ENCODE measurements around the gene COX4I2. TPM values are rescaled to one million over a fixed set of nuclear protein-coding genes. Genes with fewer than 3 reads are reported as not detected.

Gene COX4I2
- polyA plus RNA-seq, 1 donor from 2014 or later = not detected

GRCh38 chr20:31606804-31607639 lies 30.7 kb upstream of the COX4I2 start:
- Histone ChIP-seq H3K36me3 (ENCODE audit: insufficient read depth, low read length) (no peaks in the 10 kb centered on the region), H3K27me3 (ENCODE audit: insufficient read depth, low read depth, low read length) (peaks cover 41% of the 10 kb centered on the region), H3K9ac (ENCODE audit: low read length) (no peak overlapping the region), H4K20me1 (ENCODE audit: insufficient read depth) (no peaks in the 10 kb centered on the region), H3K9me2 (ENCODE audit: insufficient read depth, low read length) (no peaks in the 10 kb centered on the region), H3K4me3 (ENCODE audit: low read length) (no peak overlapping the region), H3K79me2 (replicated peaks; ENCODE audit: insufficient read depth, low read length) (no peaks in the 10 kb centered on the region), H3K4me2 (ENCODE audit: low read length) (no peak overlapping the region), H3K9me3 (ENCODE audit: low read length) (no peaks in the 10 kb centered on the region), H2AFZ (ENCODE audit: low read depth, low read length) (no peak overlapping the region), H3F3A (ENCODE audit: insufficient read depth, low read length, poor library complexity, severe bottlenecking) (no peaks in the 10 kb centered on the region), H3K27ac (ENCODE audit: low read length) (no peak overlapping the region)
- TF ChIP-seq REST (IDR thresholded peaks at IDR 0.05; ENCODE audit: borderline replicate concordance) = no peak

- H3K79me2 ChIP-seq (replicated peaks; ENCODE audit: insufficient read depth, low read length) = no peaks in the 10 kb centered on the region
- no peak overlapping the region for H3K4me3 ChIP-seq (ENCODE audit: low read length)
- no peaks in the 10 kb centered on the region for H3F3A ChIP-seq (ENCODE audit: insufficient read depth, low read length, poor library complexity, severe bottlenecking)
- peaks cover 41% of the 10 kb centered on the region for H3K27me3 ChIP-seq (ENCODE audit: insufficient read depth, low read depth, low read length)
- H3K4me2 ChIP-seq (ENCODE audit: low read length) = no peak overlapping the region
- no peaks in the 10 kb centered on the region for H3K9me3 ChIP-seq (ENCODE audit: low read length)
- H2AFZ ChIP-seq (ENCODE audit: low read depth, low read length) = no peak overlapping the region
- no peak overlapping the region for H3K27ac ChIP-seq (ENCODE audit: low read length)
- H4K20me1 ChIP-seq (ENCODE audit: insufficient read depth) = no peaks in the 10 kb centered on the region
- H3K9me2 ChIP-seq (ENCODE audit: insufficient read depth, low read length) = no peaks in the 10 kb centered on the region
- H3K9ac ChIP-seq (ENCODE audit: low read length) = no peak overlapping the region
- H3K36me3 ChIP-seq (ENCODE audit: insufficient read depth, low read length) = no peaks in the 10 kb centered on the region
- TF ChIP-seq SMC3 (conservative IDR thresholded peaks at IDR 0.05; ENCODE audit: poor library complexity) (no peak), TAF1 (IDR thresholded peaks at IDR 0.05; ENCODE audit: low read depth) (no peak), MXI1 (conservative IDR thresholded peaks at IDR 0.05; ENCODE audit: poor library complexity, severe bottlenecking) (no peak), CTCF (IDR thresholded peaks at IDR 0.05; ENCODE audit: poor library complexity, severe bottlenecking) (no peak), EP300 (conservative IDR thresholded peaks at IDR 0.05; ENCODE audit: poor library complexity, severe bottlenecking) (no peak), REST (IDR thresholded peaks at IDR 0.05; ENCODE audit: borderline replicate concordance) (no peak), POLR2AphosphoS5 (IDR thresholded peaks at IDR 0.05) (no peak), EZH2 (IDR thresholded peaks at IDR 0.05; ENCODE audit: borderline replicate concordance, insufficient read depth, low read length, poor library complexity, severe bottlenecking) (no peak), RAD21 (conservative IDR thresholded peaks at IDR 0.05) (no peak)
Measured at GRCh38 chr20:31607640-31608250, 30.0 kb upstream of the COX4I2 start.

Data from neural cell (in vitro differentiated cells).